Measurements from ENCODE around the gene DLGAP1. TPM values are rescaled to one million over a fixed set of nuclear protein-coding genes. Genes with fewer than 3 reads are reported as not detected.

DLGAP1 gene
- total and polyA plus RNA-seq, 2 experiments from 2014 or later, result 0.13 to 0.22 TPM

DNA sequence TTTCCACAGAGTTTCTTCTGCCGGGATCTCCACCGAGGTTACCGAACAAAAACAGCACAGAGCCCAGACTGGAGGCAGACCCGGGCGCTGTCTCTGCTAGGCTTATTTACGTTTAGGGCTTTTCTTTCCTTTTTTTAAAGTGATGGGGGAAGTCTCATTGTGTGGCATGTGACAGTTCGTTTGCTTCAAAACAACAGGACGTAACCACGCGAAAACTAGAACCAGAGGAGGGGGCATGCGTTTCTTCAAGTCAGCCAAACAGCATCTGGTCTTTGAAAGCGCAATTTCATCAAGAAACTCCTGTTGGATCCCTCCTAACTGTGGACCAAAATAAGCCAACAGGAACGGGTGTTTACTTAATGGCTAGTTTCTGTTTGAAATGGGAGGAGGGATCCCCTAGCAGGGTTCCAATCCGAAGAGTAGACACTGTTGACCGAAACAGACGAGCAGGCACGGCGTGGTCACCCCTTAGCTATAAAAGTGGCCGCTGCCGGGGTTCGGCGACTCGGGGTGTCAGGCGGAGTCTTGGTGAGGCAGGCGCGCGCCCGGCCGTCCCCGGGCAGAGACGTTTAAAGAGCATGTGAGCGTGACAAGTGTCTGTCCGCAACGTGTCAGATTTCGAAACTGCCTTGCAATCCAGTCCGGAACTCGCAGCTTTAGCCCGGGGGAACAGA lies 1006.1 kb downstream of the DLGAP1 start:
- no peak overlapping the region for H2AFZ ChIP-seq
- H3K4me3 ChIP-seq, result peak overlapping the region; percentile 98
- WGBS, 2 experiments (ENCODE audit: low coverage in 1 of 2, low lambda C conversion rate in 2 of 2, missing lambda C conversion rate in 2 of 2), result 1 to 2% methylated on average over 30 to 38 of the region's 38 CpGs
- peaks cover 45% of the 10 kb centered on the region for H3F3A ChIP-seq (ENCODE audit: insufficient read depth)
- peaks cover 17% of the 10 kb centered on the region for H3K4me1 ChIP-seq (ENCODE audit: insufficient read depth)
- H3K9me2 ChIP-seq (ENCODE audit: insufficient read depth), result no peaks in the 10 kb centered on the region
- H3K9ac ChIP-seq, result peak overlapping the region; percentile 99
- DNase-seq, result no peak
- H3K4me2 ChIP-seq (ENCODE audit: unreplicated experiment), result peak overlapping the region; percentile 91
- in situ Hi-C loops (cut with MboI), result loop anchor here (10.0 kb wide), 1 partner anchor 154 kb away; no protein-coding TSS in a partner anchor
- no peaks in the 10 kb centered on the region for H4K20me1 ChIP-seq (ENCODE audit: insufficient read depth)
- H3K9me3 ChIP-seq (ENCODE audit: low read depth), result no peaks in the 10 kb centered on the region
- no peaks in the 10 kb centered on the region for H3K27me3 ChIP-seq (replicated peaks; ENCODE audit: insufficient read depth)
- H3K79me2 ChIP-seq (ENCODE audit: insufficient read depth), result peaks cover 32% of the 10 kb centered on the region
- TF ChIP-seq EZH2phosphoT487 (IDR thresholded peaks at IDR 0.05; ENCODE audit: insufficient read depth, low read depth) (no peak), EZH2 (IDR thresholded peaks at IDR 0.05; ENCODE audit: insufficient read depth, poor library complexity, severe bottlenecking) (no peak)
- H3K27ac ChIP-seq, result peak overlapping the region; percentile 100
- no peaks in the 10 kb centered on the region for H3K36me3 ChIP-seq (ENCODE audit: low read depth)

DNA sequence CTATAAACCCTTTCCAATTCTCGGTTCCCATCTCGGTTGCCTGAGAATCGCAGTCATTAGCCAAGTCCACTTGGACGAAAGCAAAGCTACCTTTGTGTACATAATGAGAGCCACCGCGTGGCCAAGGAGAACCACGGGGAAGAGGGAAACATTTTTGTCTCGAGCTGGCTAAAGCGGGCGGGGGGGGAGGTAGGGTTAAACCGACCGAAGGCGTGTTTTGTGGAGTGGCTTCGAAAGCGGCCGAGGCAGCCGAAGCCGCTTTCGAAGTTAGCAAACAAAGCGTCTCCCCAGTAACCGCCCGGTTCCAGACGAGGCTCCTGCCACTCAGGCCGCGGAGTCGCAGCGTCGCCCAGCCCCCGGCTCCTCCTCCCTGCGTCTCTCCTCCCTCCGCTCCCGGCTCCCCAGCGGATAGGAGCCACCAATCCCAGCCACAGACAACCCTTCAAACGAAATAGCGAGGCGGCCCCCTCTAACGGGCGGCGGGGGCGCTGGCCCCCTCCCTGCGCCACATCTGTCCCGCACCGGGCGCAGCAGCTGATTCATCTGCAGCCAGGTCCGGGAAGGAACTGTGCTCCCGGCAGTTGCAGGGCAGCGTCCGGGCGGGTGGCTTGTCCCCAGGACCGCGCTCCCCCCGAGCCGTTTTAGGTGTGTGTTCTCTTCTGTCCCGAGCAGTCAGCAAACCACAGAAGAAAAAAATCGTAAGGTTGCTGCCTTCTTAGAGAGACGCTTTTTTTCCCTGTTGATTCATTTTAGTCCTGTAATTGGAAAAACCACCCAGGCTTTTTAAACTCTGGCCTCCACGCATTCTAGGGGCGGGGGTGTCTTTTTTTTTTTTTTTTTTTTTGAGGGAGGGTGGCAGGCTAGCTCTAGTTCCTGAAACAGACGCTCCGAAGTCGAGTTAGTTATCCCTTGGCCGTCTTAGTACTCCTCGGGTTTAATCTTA lies 1006.9 kb downstream of the DLGAP1 start:
- H3K4me2 ChIP-seq (ENCODE audit: unreplicated experiment), result peak overlapping the region; percentile 100
- no peaks in the 10 kb centered on the region for H3K9me3 ChIP-seq (ENCODE audit: low read depth)
- in situ Hi-C loops (cut with MboI), result loop anchor here (10.0 kb wide), 1 partner anchor 153 kb away; no protein-coding TSS in a partner anchor
- no peaks in the 10 kb centered on the region for H3K36me3 ChIP-seq (ENCODE audit: low read depth)
- H3K79me2 ChIP-seq (ENCODE audit: insufficient read depth), result peaks cover 29% of the 10 kb centered on the region
- peak; percentile 99 for DNase-seq
- no peaks in the 10 kb centered on the region for H3K9me2 ChIP-seq (ENCODE audit: insufficient read depth)
- peaks cover 42% of the 10 kb centered on the region for H3F3A ChIP-seq (ENCODE audit: insufficient read depth)
- H3K9ac ChIP-seq, result peak overlapping the region; percentile 99
- peak overlapping the region; percentile 98 for H3K4me3 ChIP-seq
- no peak for TF ChIP-seq EZH2 (IDR thresholded peaks at IDR 0.05; ENCODE audit: insufficient read depth, poor library complexity, severe bottlenecking)
- H3K4me1 ChIP-seq (ENCODE audit: insufficient read depth), result peaks cover 17% of the 10 kb centered on the region
- 1% methylated on average over 59 to 63 of the region's 63 CpGs for WGBS, 2 experiments (ENCODE audit: low coverage in 1 of 2, low lambda C conversion rate in 2 of 2, missing lambda C conversion rate in 2 of 2)
- peak overlapping the region; percentile 100 for H3K27ac ChIP-seq
- H4K20me1 ChIP-seq (ENCODE audit: insufficient read depth), result no peaks in the 10 kb centered on the region
- peak overlapping the region; percentile 74 for H2AFZ ChIP-seq
- H3K27me3 ChIP-seq (replicated peaks; ENCODE audit: insufficient read depth), result no peaks in the 10 kb centered on the region

DNA sequence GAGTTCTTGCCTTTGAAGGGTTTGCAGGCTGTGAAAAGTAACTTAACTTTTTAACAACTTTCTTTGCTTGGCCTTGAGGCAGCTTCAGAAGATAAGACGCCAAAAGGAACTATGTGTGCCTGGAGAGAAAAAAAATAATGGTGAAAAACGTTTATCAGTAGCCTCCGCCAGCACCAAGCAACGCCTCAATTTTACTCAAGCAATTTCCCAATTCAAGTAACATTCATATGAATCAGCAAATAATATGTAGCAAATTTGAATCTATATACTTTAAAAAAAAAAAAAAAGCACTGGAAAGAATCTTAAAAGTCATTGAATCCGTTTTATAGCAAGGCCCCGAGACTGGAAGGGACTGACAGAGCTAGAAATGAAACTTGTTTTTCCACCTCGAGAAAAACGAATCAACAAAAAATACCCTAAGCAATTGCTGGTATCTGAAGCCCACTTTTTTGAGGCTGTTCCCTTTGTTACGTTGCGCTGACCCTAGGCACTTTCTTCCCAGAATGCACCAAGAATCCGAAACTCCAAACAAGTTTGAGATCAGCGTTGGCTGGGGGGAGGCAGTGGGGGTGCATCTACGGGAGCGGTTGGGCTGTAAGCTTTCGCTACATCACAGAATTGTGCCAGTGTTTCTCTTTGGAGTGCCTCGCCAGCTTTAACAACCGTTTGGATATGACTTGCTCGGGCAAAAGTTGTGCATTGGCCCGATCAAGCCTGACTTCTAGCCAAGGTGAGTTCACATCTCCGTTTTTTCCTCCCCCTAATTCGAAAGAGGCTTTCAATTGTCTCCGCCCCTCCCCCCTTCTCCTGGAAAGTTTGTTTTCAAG lies 1007.8 kb downstream of the DLGAP1 start:
- in situ Hi-C loops (cut with MboI), result loop anchor here (10.0 kb wide), 1 partner anchor 152 kb away; no protein-coding TSS in a partner anchor
- DNase-seq, result peak; percentile 83
- H3K4me2 ChIP-seq (ENCODE audit: unreplicated experiment), result peak overlapping the region; percentile 100

More for the DNA sequence above, 1007.8 kb downstream of the DLGAP1 start:
- H3K9ac ChIP-seq, result peak overlapping the region; percentile 99
- H3K36me3 ChIP-seq (ENCODE audit: low read depth), result no peaks in the 10 kb centered on the region
- H2AFZ ChIP-seq, result peak overlapping the region; percentile 74
- peak overlapping the region; percentile 100 for H3K27ac ChIP-seq
- no peaks in the 10 kb centered on the region for H3K27me3 ChIP-seq (replicated peaks; ENCODE audit: insufficient read depth)
- H3K4me1 ChIP-seq (ENCODE audit: insufficient read depth), result peaks cover 17% of the 10 kb centered on the region
- no peaks in the 10 kb centered on the region for H3K9me2 ChIP-seq (ENCODE audit: insufficient read depth)
- H3K9me3 ChIP-seq (ENCODE audit: low read depth), result no peaks in the 10 kb centered on the region
- no peaks in the 10 kb centered on the region for H4K20me1 ChIP-seq (ENCODE audit: insufficient read depth)
- peak overlapping the region; percentile 98 for H3K4me3 ChIP-seq
- 1 to 2% methylated on average over 22 of the region's 22 CpGs for WGBS, 2 experiments (ENCODE audit: low coverage in 1 of 2, low lambda C conversion rate in 2 of 2, missing lambda C conversion rate in 2 of 2)
- no peak for TF ChIP-seq EZH2 (IDR thresholded peaks at IDR 0.05; ENCODE audit: insufficient read depth, poor library complexity, severe bottlenecking)
- TF ChIP-seq EZH2phosphoT487 (IDR thresholded peaks at IDR 0.05; ENCODE audit: insufficient read depth, low read depth), result no peak
- H3K79me2 ChIP-seq (ENCODE audit: insufficient read depth), result peaks cover 20% of the 10 kb centered on the region
- peaks cover 34% of the 10 kb centered on the region for H3F3A ChIP-seq (ENCODE audit: insufficient read depth)

Small RNA genes within 50 kb of the gene (microRNA-seq; reads per million reads assigned to microRNA genes)
- not detected for gene MIR6718 (ENCODE audit: borderline number of aligned reads)

Small RNA genes within 50 kb of the gene (small RNA-seq; reads per million reads assigned to genes)
- not detected for gene AP005208.1 (ENCODE audit: low read depth, low replicate concordance)
- gene AP005403.1 (ENCODE audit: low read depth, low replicate concordance), result not detected
- not detected for gene MIR6718 (ENCODE audit: low read depth, low replicate concordance)
- not detected for gene RN7SL39P (ENCODE audit: low read depth, low replicate concordance)
- gene RNU6-831P (ENCODE audit: low read depth, low replicate concordance), result not detected
